SHP77 (cell line): ENCODE measurements around the gene RPS29.

Experiments used
- DNase-seq, 2 experiments: peaks; one replicate each; lab custom pipeline; 2025; lab: John Stamatoyannopoulos, UW

RPS29 gene

DNA sequence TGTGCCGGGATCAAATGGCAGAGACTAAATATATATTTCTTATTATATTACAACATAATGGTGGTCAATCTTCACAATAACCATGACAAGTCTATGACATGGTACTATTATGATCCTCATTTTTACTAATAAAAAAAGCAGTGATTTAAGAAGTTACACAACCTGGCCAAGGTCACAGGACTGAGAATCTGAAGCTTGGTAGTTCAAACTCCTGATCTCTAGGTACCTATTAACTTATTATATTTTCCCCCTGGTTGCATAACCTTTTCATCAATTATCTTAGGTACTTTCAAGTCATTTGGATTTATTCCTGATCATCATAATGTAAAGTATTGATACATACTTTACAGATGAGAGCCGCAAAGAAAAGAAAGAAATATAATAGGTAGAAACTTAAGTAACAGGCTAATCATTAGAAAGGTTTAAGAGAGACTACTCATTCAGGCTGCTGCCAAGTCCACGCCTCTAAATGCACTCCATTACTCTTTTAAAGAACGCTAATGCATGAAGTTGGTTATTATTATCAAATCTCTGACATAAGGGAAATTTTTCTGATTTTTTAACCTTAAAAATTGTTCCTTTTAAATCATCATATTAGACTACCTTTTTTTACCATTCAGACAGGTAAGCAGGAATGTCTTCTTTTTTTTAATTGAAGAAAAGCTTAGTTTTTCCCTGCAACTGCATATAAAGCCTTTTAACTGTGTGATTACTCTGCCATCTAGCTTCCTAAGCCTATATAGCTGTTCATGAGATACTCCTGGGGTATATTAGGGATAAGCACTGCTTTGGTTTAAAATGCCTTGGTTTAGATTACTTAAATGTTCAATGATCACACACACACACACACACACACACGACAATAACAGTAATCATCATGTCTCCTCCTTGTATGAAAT, 35.6 kb downstream of the RPS29 start:
- no peak for DNase-seq

DNA sequence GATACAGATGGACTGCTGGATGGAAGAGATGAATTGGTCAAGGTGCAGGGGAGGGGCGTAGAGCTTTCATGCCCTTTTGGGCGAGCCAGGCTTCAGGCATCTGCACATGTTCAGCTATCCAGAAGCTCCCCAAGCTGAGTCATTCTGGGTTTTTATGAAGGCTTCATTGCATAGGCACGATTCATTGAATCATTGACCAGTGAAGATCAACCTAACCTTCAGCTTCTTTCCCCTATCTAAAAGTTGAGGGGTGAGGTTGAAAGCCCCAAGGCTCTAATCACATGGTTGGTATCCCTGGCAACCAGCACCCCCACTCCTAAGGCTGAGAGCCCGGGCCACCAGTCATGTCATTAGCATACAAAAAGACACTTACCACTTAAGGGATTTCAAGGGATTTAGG, 36.3 kb downstream of the RPS29 start:
- DNase-seq: no peak

DNA sequence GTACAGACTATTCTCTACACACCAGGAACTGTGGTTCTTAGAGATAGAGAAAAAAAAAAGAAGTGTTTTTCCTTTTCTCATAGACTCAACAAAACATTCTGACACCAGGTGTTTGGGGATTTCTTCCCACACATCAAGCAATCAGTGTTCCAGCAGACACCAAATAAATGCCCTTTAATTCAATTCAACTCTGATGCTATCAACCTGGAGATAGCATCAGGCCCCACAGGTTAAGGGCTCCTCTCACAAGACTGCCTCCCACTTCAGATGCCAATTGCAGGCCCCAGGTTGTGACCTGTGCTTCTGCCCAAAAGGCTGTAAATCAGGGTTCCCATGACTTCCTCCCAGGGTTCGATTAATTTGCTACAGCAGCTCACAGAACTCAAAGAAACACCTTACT, 36.7 kb downstream of the RPS29 start:
- DNase-seq: no peak

DNA sequence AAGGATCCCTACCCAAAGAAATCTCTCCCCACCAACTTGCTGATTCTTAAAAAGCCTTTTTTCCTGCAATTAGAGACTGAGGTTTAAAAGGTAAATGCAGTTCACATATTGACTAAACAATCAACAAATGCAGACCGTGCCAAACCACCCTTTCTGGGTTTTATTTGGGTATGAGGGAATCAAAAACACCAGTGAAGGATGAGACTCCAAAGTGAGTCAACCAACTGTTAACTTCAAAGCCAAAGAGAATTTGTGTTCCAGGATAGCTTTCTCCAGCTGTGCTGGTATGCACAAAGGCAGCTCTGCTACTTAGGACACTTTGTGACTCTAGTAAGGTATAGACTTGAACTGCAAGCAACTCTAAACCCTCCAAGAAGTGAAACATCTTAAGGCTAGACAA, 39.4 kb downstream of the RPS29 start:
- DNase-seq: no peak

DNA sequence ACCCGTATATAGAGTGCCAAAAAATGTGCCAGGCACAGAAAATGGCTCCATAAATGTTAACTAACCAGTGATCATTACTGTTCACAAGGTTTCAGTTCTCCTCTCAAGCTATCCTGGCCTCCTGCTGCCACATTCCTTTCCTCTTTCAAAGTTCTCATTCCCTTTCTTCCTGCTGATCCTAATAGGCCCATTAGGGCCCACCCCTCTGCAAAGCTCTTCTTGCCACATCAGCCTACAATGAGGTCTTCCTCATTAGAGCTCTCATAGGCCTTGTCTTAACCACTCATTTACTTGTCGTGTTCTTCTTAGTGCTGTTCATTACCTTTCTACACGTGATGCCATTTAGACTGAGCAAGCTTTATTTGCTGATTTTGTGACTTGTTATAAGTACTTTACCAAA, 40.5 kb downstream of the RPS29 start:
- DNase-seq: no peak

DNA sequence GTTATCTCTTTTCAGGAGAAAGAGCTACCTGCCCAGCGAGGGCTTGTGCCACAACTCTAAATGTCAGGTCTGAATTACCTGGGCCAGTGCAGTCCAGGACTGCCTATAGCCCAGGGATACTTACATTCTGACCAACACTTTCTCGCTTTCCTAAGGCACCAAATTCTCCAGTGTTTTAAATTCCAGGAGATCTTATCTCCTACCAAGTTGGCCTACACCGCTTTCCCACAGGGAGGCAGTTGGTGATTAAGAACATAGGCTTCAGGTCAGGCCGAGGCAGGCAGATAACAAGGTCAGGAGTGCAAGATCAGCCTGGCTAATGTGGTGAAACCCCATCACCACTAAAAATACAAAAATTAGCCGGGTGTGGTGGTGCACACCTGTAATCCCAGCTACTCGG, 41.1 kb downstream of the RPS29 start:
- DNase-seq: no peak

DNA sequence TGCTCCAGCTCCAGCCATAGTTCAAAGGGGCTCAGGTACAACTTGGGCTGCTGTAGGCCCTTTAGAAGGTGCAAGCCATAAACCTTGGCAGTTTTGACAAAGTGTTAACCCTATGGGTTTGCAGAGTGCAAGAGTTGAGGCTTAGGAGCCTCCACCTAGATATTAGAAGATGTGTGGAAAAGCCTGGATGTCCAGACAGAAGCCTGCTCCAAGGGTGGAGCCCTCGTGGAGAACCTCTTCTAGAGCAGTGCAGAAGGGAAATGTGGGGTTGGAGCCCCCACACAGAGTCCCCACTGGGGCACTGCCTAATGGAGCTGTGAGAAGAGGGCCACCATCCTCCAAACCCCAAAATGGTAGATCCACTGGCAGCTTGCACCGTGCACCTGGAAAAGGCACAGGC, 45.1 kb downstream of the RPS29 start:
- DNase-seq: no peak

DNA sequence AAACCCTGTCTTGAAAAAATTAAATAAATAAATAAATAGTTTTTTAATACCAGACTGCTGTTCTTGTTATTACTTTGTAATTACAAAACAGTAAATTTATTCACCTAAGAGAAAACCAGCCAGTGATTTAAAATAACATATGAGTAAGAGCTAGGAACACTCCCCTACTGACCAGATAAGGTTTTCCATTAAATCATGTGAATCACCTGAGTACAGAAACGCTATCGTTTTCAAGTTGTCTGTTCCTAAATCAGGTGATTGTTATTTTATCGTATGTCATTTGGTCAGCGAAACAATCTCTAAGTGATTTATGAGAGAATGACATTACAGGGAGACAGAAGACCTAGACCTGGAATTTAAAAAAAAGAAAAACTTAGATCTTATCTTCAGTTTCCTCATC, 47.3 kb downstream of the RPS29 start:
- no peak for DNase-seq
